ENCODE measurements around the gene UBE2Z.
A peak's percentile ranks its signal among the peaks of the same experiment; 100 is the strongest.

The UBE2Z gene

GRCh38 chr17:48878920-48879898 lies 29.0 kb upstream of the UBE2Z start:
- peak; percentile 98 for TF ChIP-seq CTCF (IDR thresholded peaks at IDR 0.05; ENCODE audit: low read depth, low read length)
- Histone ChIP-seq H3K27me3 (ENCODE audit: insufficient read depth, low read depth, severe bottlenecking) (peaks cover 14% of the 10 kb centered on the region), H3K9me3 (ENCODE audit: severe bottlenecking) (no peaks in the 10 kb centered on the region), H3K4me3 (ENCODE audit: low read depth, low read length) (no peak overlapping the region), H3K27ac (no peak overlapping the region), H3K36me3 (no peaks in the 10 kb centered on the region)
- DNase-seq, result peak; percentile 71

- H3K36me3 ChIP-seq, result no peaks in the 10 kb centered on the region
- H3K27ac ChIP-seq, result no peak overlapping the region
- H3K27me3 ChIP-seq (ENCODE audit: insufficient read depth, low read depth, severe bottlenecking), result peaks cover 14% of the 10 kb centered on the region
- no peak overlapping the region for H3K4me3 ChIP-seq (ENCODE audit: low read depth, low read length)
- DNase-seq, result no peak
- no peak for TF ChIP-seq CTCF (IDR thresholded peaks at IDR 0.05; ENCODE audit: low read depth, low read length)
- no peaks in the 10 kb centered on the region for H3K9me3 ChIP-seq (ENCODE audit: severe bottlenecking)
Measured at GRCh38 chr17:48882272-48882671, 25.9 kb upstream of the UBE2Z start.

DNA sequence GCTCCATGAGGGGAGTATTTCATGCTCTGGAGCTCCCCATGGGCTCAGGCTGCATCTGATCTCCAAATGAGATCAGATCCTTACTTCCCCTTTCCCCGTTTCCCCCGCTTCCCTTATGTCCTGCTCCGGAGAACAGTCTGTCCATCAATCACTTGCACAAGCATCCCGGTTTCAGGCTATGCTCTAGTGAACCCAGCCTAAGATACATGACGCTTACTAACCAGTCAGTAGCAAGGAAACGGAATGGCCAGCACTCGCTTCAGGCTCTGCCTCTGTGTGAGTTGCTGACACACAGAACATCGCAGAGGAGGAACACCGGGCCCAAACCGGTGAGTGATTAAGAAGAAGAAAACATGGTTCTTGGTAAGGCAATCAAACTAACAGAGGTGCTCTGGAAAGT lies 25.0 kb upstream of the UBE2Z start:
- DNase-seq, result no peak
- no peak for TF ChIP-seq CTCF (IDR thresholded peaks at IDR 0.05; ENCODE audit: low read depth, low read length)

GRCh38 chr17:48890086-48890485 lies 18.1 kb upstream of the UBE2Z start:
- Histone ChIP-seq H3K27ac (no peak overlapping the region), H3K36me3 (peaks cover 2% of the 10 kb centered on the region; the same call in 1 of the 2 replicates), H3K9me3 (ENCODE audit: severe bottlenecking) (no peaks in the 10 kb centered on the region), H3K27me3 (ENCODE audit: insufficient read depth, low read depth, severe bottlenecking) (no peaks in the 10 kb centered on the region), H3K4me3 (ENCODE audit: low read depth, low read length) (no peak overlapping the region)
- DNase-seq, result no peak
- TF ChIP-seq CTCF (IDR thresholded peaks at IDR 0.05; ENCODE audit: low read depth, low read length), result no peak

More for the DNA sequence above, 25.0 kb upstream of the UBE2Z start:
- Histone ChIP-seq H3K4me3 (ENCODE audit: low read depth, low read length) (no peak overlapping the region), H3K9me3 (ENCODE audit: severe bottlenecking) (no peaks in the 10 kb centered on the region), H3K36me3 (no peaks in the 10 kb centered on the region), H3K27me3 (ENCODE audit: insufficient read depth, low read depth, severe bottlenecking) (peaks cover 14% of the 10 kb centered on the region), H3K27ac (no peak overlapping the region)

- no peak for TF ChIP-seq CTCF (IDR thresholded peaks at IDR 0.05; ENCODE audit: low read depth, low read length)
- Histone ChIP-seq H3K9me3 (ENCODE audit: severe bottlenecking) (no peaks in the 10 kb centered on the region), H3K36me3 (peaks cover 11% of the 10 kb centered on the region), H3K4me3 (ENCODE audit: low read depth, low read length) (peak overlapping the region; percentile 79), H3K27me3 (ENCODE audit: insufficient read depth, low read depth, severe bottlenecking) (no peaks in the 10 kb centered on the region), H3K27ac (peak overlapping the region; percentile 54)
- no peak for DNase-seq
Measured at GRCh38 chr17:48892940-48893645, 15.1 kb upstream of the UBE2Z start.
